ENCODE measurements around the gene MLLT1. TPM values are rescaled to one million over a fixed set of nuclear protein-coding genes. Genes with fewer than 3 reads are reported as not detected.

The MLLT1 gene
- total RNA-seq, 1 donor, result 15.9 TPM

GRCh38 chr19:6161271-6161850 is 118.4 kb downstream of the MLLT1 start:
- Histone ChIP-seq H3K4me3 (ENCODE audit: insufficient read depth, low read length) (no peak overlapping the region), H3K4me2 (ENCODE audit: insufficient read depth, low read length) (no peak overlapping the region), H3K79me2 (ENCODE audit: insufficient read depth, low read length) (no peaks in the 10 kb centered on the region), H3K9me3 (ENCODE audit: low read depth, low read length) (no peaks in the 10 kb centered on the region), H4K20me1 (ENCODE audit: insufficient read depth, low read length) (no peaks in the 10 kb centered on the region), H3K4me1 (ENCODE audit: insufficient read depth, low read length) (no peaks in the 10 kb centered on the region), H3K36me3 (ENCODE audit: insufficient read depth, low read length) (no peaks in the 10 kb centered on the region), H3K27me3 (ENCODE audit: insufficient read depth, low read length) (no peaks in the 10 kb centered on the region), H3K27ac (ENCODE audit: low read depth, low read length) (no peak overlapping the region), H2AFZ (ENCODE audit: low read length) (no peak overlapping the region)
- TF ChIP-seq CTCF (IDR thresholded peaks at IDR 0.05; ENCODE audit: extremely low read depth, low read depth, low read length), result no peak
- no peak for DNase-seq (ENCODE audit: insufficient read length, low spot score, missing footprints)

Small RNA genes lying within 50 kb of the gene (small RNA-seq; reads per million reads assigned to genes)
- gene AC011471.1, result not detected

Other genes starting within 250 kb of the MLLT1 start
- 3.8 and 6.2 TPM in 2 replicates for gene RFX2, start 169.5 kb downstream of the MLLT1 start, total RNA-seq
- not detected in 2 replicates for gene ACSBG2, start 144.3 kb downstream of the MLLT1 start, total RNA-seq
- gene ACER1, start 53.6 kb upstream of the MLLT1 start, total RNA-seq, result under 0.01 TPM in 1 of 2 replicates, not detected in the other
- gene CLPP, start 81.6 kb upstream of the MLLT1 start, total RNA-seq, result 31.5 and 32.4 TPM in 2 replicates
- gene ALKBH7, start 92.8 kb upstream of the MLLT1 start, total RNA-seq, result 48.9 and 52.1 TPM in 2 replicates
- 1.1 and 1.2 TPM in 2 replicates for gene PSPN, start 96.0 kb upstream of the MLLT1 start, total RNA-seq
- 47.1 and 48.1 TPM in 2 replicates for gene GTF2F1, start 113.2 kb upstream of the MLLT1 start, total RNA-seq
- gene KHSRP, start 144.8 kb upstream of the MLLT1 start, total RNA-seq, result 89.9 and 90.5 TPM in 2 replicates
- not detected in 2 replicates for gene SLC25A41, start 153.8 kb upstream of the MLLT1 start, total RNA-seq
- gene SLC25A23, start 179.8 kb upstream of the MLLT1 start, total RNA-seq, result 22.8 and 23.6 TPM in 2 replicates
- not detected in 2 replicates for gene CRB3, start 184.3 kb upstream of the MLLT1 start, total RNA-seq
- not detected in 2 replicates for gene DENND1C, start 201.8 kb upstream of the MLLT1 start, total RNA-seq
- gene TUBB4A, start 222.3 kb upstream of the MLLT1 start, total RNA-seq, result not detected in 2 replicates

Measured in osteoblast (primary cell).